Measurements from ENCODE around the gene IL24.

Gene IL24

DNA sequence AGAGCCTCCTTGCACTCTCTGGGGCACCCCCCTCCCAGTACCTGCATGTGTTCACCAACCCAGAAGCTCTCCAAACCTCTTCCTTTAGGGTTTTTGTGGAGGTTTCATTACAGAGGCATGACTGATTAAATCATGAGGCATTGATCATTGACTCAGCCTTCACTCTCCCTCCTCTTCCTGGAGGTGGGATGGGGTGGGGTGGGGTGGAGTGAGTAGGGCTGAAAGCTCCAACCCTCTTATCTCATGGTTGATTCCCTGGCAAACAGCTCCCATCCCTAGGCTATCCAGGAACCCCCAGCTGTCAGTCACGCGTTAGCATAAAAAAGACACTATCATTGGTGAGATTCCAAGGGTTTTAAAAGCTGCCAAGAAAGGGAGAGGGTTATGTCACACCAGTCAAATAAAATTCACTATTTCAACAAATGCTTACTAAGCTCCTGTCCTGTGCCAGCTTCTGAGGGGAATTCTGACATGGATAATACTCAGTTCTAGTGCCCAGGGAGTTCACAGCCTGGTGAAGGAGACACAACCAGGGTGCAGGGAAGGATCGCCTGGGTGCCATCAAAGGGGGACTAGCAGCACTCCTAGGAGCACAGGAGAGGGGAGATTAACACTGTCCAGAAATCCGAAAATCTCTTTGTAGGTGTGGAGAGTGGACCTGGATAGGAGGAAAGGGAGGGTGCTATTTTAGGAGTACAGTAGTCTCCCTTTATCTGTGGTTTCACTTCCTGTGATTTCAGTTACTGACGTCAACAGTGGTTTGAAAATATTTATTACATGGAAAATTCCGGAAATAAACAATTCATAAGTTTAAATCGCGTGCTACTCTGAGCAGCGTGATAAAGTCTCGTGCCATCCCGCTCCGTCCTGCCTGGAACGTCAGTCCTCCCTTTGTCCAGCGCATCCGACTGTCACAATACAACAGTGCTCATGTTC is 6.8 kb upstream of the IL24 start:
- H3K4me3 ChIP-seq (ENCODE audit: low read depth, low read length), result no peak overlapping the region
- TF ChIP-seq, protein P1, sequence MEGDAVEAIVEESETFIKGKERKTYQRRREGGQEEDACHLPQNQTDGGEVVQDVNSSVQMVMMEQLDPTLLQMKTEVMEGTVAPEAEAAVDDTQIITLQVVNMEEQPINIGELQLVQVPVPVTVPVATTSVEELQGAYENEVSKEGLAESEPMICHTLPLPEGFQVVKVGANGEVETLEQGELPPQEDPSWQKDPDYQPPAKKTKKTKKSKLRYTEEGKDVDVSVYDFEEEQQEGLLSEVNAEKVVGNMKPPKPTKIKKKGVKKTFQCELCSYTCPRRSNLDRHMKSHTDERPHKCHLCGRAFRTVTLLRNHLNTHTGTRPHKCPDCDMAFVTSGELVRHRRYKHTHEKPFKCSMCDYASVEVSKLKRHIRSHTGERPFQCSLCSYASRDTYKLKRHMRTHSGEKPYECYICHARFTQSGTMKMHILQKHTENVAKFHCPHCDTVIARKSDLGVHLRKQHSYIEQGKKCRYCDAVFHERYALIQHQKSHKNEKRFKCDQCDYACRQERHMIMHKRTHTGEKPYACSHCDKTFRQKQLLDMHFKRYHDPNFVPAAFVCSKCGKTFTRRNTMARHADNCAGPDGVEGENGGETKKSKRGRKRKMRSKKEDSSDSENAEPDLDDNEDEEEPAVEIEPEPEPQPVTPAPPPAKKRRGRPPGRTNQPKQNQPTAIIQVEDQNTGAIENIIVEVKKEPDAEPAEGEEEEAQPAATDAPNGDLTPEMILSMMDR (IDR thresholded peaks at IDR 0.05; ENCODE audit: borderline replicate concordance, insufficient read depth, low read depth, low read length), result no peak

DNA sequence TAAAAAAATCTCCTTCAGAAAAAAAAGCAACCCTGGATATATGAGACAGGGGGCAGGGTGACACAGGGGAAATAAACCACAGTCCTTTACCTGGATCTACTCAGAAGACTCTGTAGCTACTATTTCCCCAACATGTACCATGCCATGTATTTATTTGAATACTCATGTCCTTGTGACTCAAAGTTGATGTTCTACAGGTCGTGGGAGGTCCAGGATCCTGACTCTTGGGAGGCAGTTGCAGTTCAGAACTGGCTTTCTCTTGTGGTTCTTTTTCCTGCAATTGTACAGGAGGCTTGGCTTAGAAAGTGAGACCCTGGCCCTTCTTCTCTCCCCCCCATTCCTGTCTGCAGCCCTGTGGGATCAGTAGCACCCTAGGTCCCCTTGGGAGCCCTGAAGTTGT is 5.8 kb upstream of the IL24 start:
- H3K4me3 ChIP-seq (ENCODE audit: low read depth, low read length), result no peak overlapping the region
- TF ChIP-seq, protein P1 (IDR thresholded peaks at IDR 0.05; ENCODE audit: borderline replicate concordance, insufficient read depth, low read depth, low read length), result no peak

- H3K4me3 ChIP-seq (ENCODE audit: low read depth, low read length), result no peak overlapping the region
- TF ChIP-seq, protein P1 (IDR thresholded peaks at IDR 0.05; ENCODE audit: borderline replicate concordance, insufficient read depth, low read depth, low read length), result no peak
Observed at GRCh38 chr1:206892351-206892984, 4.8 kb upstream of the IL24 start.

- TF ChIP-seq, protein P1 (IDR thresholded peaks at IDR 0.05; ENCODE audit: borderline replicate concordance, insufficient read depth, low read depth, low read length), result no peak
- H3K4me3 ChIP-seq (ENCODE audit: low read depth, low read length), result no peak overlapping the region
Observed at GRCh38 chr1:206893380-206893779, 3.9 kb upstream of the IL24 start.

GRCh38 chr1:206895325-206895724 is 1.9 kb upstream of the IL24 start:
- TF ChIP-seq, protein P1 (IDR thresholded peaks at IDR 0.05; ENCODE audit: borderline replicate concordance, insufficient read depth, low read depth, low read length), result no peak
- no peak overlapping the region for H3K4me3 ChIP-seq (ENCODE audit: low read depth, low read length)

DNA sequence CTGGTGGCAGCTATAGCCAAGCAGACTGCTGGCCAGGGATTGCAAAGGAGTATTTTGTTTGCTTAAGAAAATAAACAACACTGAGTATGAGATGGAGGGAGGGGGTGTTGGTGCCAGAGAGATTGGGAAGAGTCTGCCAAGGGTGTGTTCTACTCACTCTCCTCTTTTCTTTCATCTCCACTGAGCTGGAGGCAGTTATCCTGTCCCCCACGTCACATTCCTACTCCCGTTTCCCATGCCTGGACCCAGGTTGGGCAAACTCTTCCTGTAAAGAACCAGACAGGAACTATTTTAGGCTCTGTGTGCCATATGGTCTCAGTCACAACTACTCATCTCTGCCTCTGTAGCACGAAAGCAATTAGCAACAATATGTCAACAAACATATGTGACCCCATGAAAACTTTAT is 1.4 kb upstream of the IL24 start:
- no peak overlapping the region for H3K4me3 ChIP-seq (ENCODE audit: low read depth, low read length)
- TF ChIP-seq, protein P1 (IDR thresholded peaks at IDR 0.05; ENCODE audit: borderline replicate concordance, insufficient read depth, low read depth, low read length), result no peak

All from GM12875 (cell line).